RPMI7951 (cell line): ENCODE measurements around the gene MPP3. TPM values are rescaled to one million over a fixed set of nuclear protein-coding genes. Genes with fewer than 3 reads are reported as not detected.
"Not testable (repeated sequence)": the region's sequence is repeated elsewhere in the genome, so short reads cannot be mapped to it uniquely, and the experiment has no call there.

ENCODE experiments used
- DNase-seq: peaks from one replicate; pipeline ENCODE4 v3.0.0-alpha.2; 2012; ENCODE audit warnings: low read depth
- total RNA-seq: library from RNA; depleted of rRNA; stranded (reverse); fragments of >200 nt; shearing (Covaris generic); gene quantifications from 2 replicates; pipeline ENCODE4 v1.2.3, GENCODE V29; 2014

MPP3 gene
- total RNA-seq, 1 experiment from 2014 or later: 6.1 TPM

GRCh38 chr17:43860927-43861622 is 28.1 kb upstream of the MPP3 start:
- DNase-seq: no peak

- DNase-seq: no peak
These were observed 27.3 kb upstream of the MPP3 start for GRCh38 chr17:43860077-43860725.

- DNase-seq: no peak
These were observed 25.1 kb upstream of the MPP3 start for GRCh38 chr17:43857957-43858600.

GRCh38 chr17:43857141-43857540 is 24.2 kb upstream of the MPP3 start:
- DNase-seq: no peak

- no peak for DNase-seq
These were observed 23.2 kb upstream of the MPP3 start for GRCh38 chr17:43856141-43856540.

- DNase-seq: no peak
These were observed 22.1 kb upstream of the MPP3 start for GRCh38 chr17:43855061-43855460.

- DNase-seq: no peak
These were observed 21.6 kb upstream of the MPP3 start for GRCh38 chr17:43854498-43854897.

- DNase-seq: no peak
These were observed 20.6 kb upstream of the MPP3 start for GRCh38 chr17:43853546-43853945.

GRCh38 chr17:43852571-43852970 is 19.6 kb upstream of the MPP3 start:
- DNase-seq: no peak

GRCh38 chr17:43849116-43849515 is 16.2 kb upstream of the MPP3 start:
- DNase-seq: no peak

- no peak for DNase-seq
These were observed 15.7 kb upstream of the MPP3 start for GRCh38 chr17:43848601-43849000.

GRCh38 chr17:43846963-43847371 is 14.0 kb upstream of the MPP3 start, which contains the start of gene CD300LG:
Gene CD300LG (plus strand): TSS chr17:43847176. CDS start chr17:43847217, 41 bp downstream.
- DNase-seq: no peak

GRCh38 chr17:43846221-43846712 is 13.3 kb upstream of the MPP3 start:
- DNase-seq: peak; percentile 61

GRCh38 chr17:43845766-43846165 is 12.8 kb upstream of the MPP3 start:
- no peak for DNase-seq

GRCh38 chr17:43844241-43844640 is 11.3 kb upstream of the MPP3 start:
- DNase-seq: no peak

- no peak for DNase-seq
These were observed 10.0 kb upstream of the MPP3 start for GRCh38 chr17:43842975-43843325.

- not testable (repeated sequence) for DNase-seq
These were observed 9.4 kb upstream of the MPP3 start for GRCh38 chr17:43842091-43842974.

GRCh38 chr17:43841282-43841681 is 8.3 kb upstream of the MPP3 start:
- no peak for DNase-seq

- DNase-seq: peak; percentile 67
These were observed 7.9 kb upstream of the MPP3 start for GRCh38 chr17:43840814-43841213.

GRCh38 chr17:43839670-43840108 is 6.7 kb upstream of the MPP3 start:
- peak; percentile 21 for DNase-seq

GRCh38 chr17:43834106-43834505 is 1.2 kb upstream of the MPP3 start:
- DNase-seq: no peak
